ENCODE results near the gene PFKL. TPM values are rescaled to one million over a fixed set of nuclear protein-coding genes. Genes with fewer than 3 reads are reported as not detected.

PFKL gene
- total RNA-seq, 5 donors from 2014 or later (not counting 1 experiment from before 2014, with no cell fraction given), result 125 to 200 (median 162) TPM

GRCh38 chr21:44303490-44303981 lies 3.7 kb downstream of the PFKL start:
- Histone ChIP-seq H3K4me3 (ENCODE audit: control insufficient read depth in 1 of 2, extremely low read depth in 1 of 2, low read length in 1 of 2) (no peak overlapping the region), H3K36me3 (ENCODE audit: control insufficient read depth in 2 of 2, extremely low read depth in 1 of 2, insufficient read depth in 1 of 2, low read length in 1 of 2) (peaks cover 4 to 22% of the 10 kb centered on the region in 2 donors), H3K27me3 (replicated peaks in 1 of 2; ENCODE audit: control insufficient read depth in 2 of 2, extremely low read depth in 1 of 2, insufficient read depth in 2 of 2, low read length in 1 of 2) (no peaks in the 10 kb centered on the region), H3K9me3 (no peaks in the 10 kb centered on the region), H3K27ac (ENCODE audit: low read length) (no peak overlapping the region), H3K4me1 (ENCODE audit: control insufficient read depth in 1 of 2, extremely low read depth in 1 of 2, insufficient read depth in 2 of 2, low read length in 2 of 2) (peaks cover 13 to 55% of the 10 kb centered on the region in 2 experiments)
- no peak for ATAC-seq (replicated peaks in 1 of 4)
- H3K27me3 Mint-ChIP-seq, result no peaks in the 10 kb centered on the region
- whole genome bisulfite sequencing (ENCODE audit: insufficient coverage), result 94% methylated on average over 7 of the region's 12 CpGs
- DNase-seq, result peak in 2 of 35 experiments; percentile 23 to 25
- CTCF ChIA-PET, result interaction anchor here in 1 of 2 donors (0.9 kb wide), 1 partner anchor 220 kb away, joined by 3 read pairs; no protein-coding TSS in a partner anchor
- H3K4me3 Mint-ChIP-seq, result peak overlapping the region; percentile 41 to 83 (median 67)
- no peaks in the 10 kb centered on the region for H3K9me3 Mint-ChIP-seq
- POLR2A ChIA-PET, result no interaction called here
- peaks cover 42 to 61% (median 50%) of the 10 kb centered on the region in 3 donors for H3K4me1 Mint-ChIP-seq
- peak overlapping the region; percentile 89 to 90 for H3K27ac Mint-ChIP-seq
- H3K36me3 Mint-ChIP-seq, result peaks cover 3% of the 10 kb centered on the region

GRCh38 chr21:44304011-44304616 lies 4.3 kb downstream of the PFKL start:
- H3K27me3 ChIP-seq (replicated peaks in 1 of 2; ENCODE audit: control insufficient read depth in 2 of 2, extremely low read depth in 1 of 2, insufficient read depth in 2 of 2, low read length in 1 of 2), result no peaks in the 10 kb centered on the region
- no peaks in the 10 kb centered on the region for H3K9me3 ChIP-seq
- DNase-seq (no peak), ATAC-seq (replicated peaks in 1 of 4) (no peak)
- POLR2A ChIA-PET, result no interaction called here
- no peak overlapping the region for H3K27ac ChIP-seq (ENCODE audit: low read length)
- 95% methylated on average over 14 of the region's 16 CpGs for WGBS (ENCODE audit: insufficient coverage)
- H3K36me3 ChIP-seq (ENCODE audit: control insufficient read depth in 2 of 2, extremely low read depth in 1 of 2, insufficient read depth in 1 of 2, low read length in 1 of 2), result peaks cover 6 to 22% of the 10 kb centered on the region in 2 donors
- Mint-ChIP-seq H3K4me1 (peaks cover 38 to 57% (median 47%) of the 10 kb centered on the region in 3 donors), H3K27me3 (no peaks in the 10 kb centered on the region), H3K36me3 (peaks cover 3% of the 10 kb centered on the region), H3K4me3 (peak overlapping the region in 2 of 3 donors; percentile 41 to 83), H3K9me3 (no peaks in the 10 kb centered on the region), H3K27ac (peak overlapping the region in 1 of 2 donors; percentile 90)
- no peak overlapping the region for H3K4me3 ChIP-seq (ENCODE audit: control insufficient read depth in 1 of 2, extremely low read depth in 1 of 2, low read length in 1 of 2)
- CTCF ChIA-PET, result no interaction called here
- H3K4me1 ChIP-seq (ENCODE audit: control insufficient read depth in 1 of 2, extremely low read depth in 1 of 2, insufficient read depth in 2 of 2, low read length in 2 of 2), result peaks cover 13 to 52% of the 10 kb centered on the region in 2 experiments

GRCh38 chr21:44304877-44305293 lies 5.0 kb downstream of the PFKL start:
- no peaks in the 10 kb centered on the region for H3K27me3 ChIP-seq (replicated peaks in 1 of 2; ENCODE audit: control insufficient read depth in 2 of 2, extremely low read depth in 1 of 2, insufficient read depth in 2 of 2, low read length in 1 of 2)
- peaks cover 8 to 22% of the 10 kb centered on the region in 2 donors for H3K36me3 ChIP-seq (ENCODE audit: control insufficient read depth in 2 of 2, extremely low read depth in 1 of 2, insufficient read depth in 1 of 2, low read length in 1 of 2)
- Mint-ChIP-seq H3K27me3 (no peaks in the 10 kb centered on the region), H3K27ac (peak overlapping the region; percentile 65 to 69), H3K4me3 (peak overlapping the region in 1 of 3 donors; percentile 30), H3K9me3 (no peaks in the 10 kb centered on the region), H3K4me1 (peaks cover 38 to 53% (median 44%) of the 10 kb centered on the region in 3 donors), H3K36me3 (peaks cover 3% of the 10 kb centered on the region)
- no peak overlapping the region for H3K4me3 ChIP-seq (ENCODE audit: control insufficient read depth in 1 of 2, extremely low read depth in 1 of 2, low read length in 1 of 2)
- DNase-seq (peak in 28 of 35 experiments; percentile 24 to 65 (median 36)), ATAC-seq (replicated peaks in 1 of 4) (peak in 1 of 4 experiments; percentile 58)
- ChIA-PET CTCF (interaction anchor here in 1 of 2 donors (0.6 kb wide), 1 partner anchor 29 kb away, joined by 3 read pairs; no protein-coding TSS in a partner anchor), POLR2A (no interaction called here)
- H3K4me1 ChIP-seq (ENCODE audit: control insufficient read depth in 1 of 2, extremely low read depth in 1 of 2, insufficient read depth in 2 of 2, low read length in 2 of 2), result peaks cover 13 to 47% of the 10 kb centered on the region in 2 experiments
- no peak overlapping the region for H3K27ac ChIP-seq (ENCODE audit: low read length)
- no peaks in the 10 kb centered on the region for H3K9me3 ChIP-seq
- WGBS (ENCODE audit: insufficient coverage), result 90% methylated on average over 4 of the region's 8 CpGs

- Mint-ChIP-seq H3K27me3 (no peaks in the 10 kb centered on the region), H3K4me3 (no peak overlapping the region), H3K27ac (no peak overlapping the region), H3K9me3 (no peaks in the 10 kb centered on the region), H3K4me1 (peaks cover 38 to 51% (median 43%) of the 10 kb centered on the region in 3 donors), H3K36me3 (peaks cover 3% of the 10 kb centered on the region)
- H3K9me3 ChIP-seq, result no peaks in the 10 kb centered on the region
- 84% methylated on average over 8 of the region's 9 CpGs for WGBS (ENCODE audit: insufficient coverage)
- DNase-seq (no peak), ATAC-seq (replicated peaks in 1 of 4) (no peak)
- ChIA-PET POLR2A (no interaction called here), CTCF (no interaction called here)
- peaks cover 12 to 44% of the 10 kb centered on the region in 2 experiments for H3K4me1 ChIP-seq (ENCODE audit: control insufficient read depth in 1 of 2, extremely low read depth in 1 of 2, insufficient read depth in 2 of 2, low read length in 2 of 2)
- no peak overlapping the region for H3K4me3 ChIP-seq (ENCODE audit: control insufficient read depth in 1 of 2, extremely low read depth in 1 of 2, low read length in 1 of 2)
- no peak overlapping the region for H3K27ac ChIP-seq (ENCODE audit: low read length)
- no peaks in the 10 kb centered on the region for H3K27me3 ChIP-seq (replicated peaks in 1 of 2; ENCODE audit: control insufficient read depth in 2 of 2, extremely low read depth in 1 of 2, insufficient read depth in 2 of 2, low read length in 1 of 2)
- peaks cover 12 to 29% of the 10 kb centered on the region in 2 donors for H3K36me3 ChIP-seq (ENCODE audit: control insufficient read depth in 2 of 2, extremely low read depth in 1 of 2, insufficient read depth in 1 of 2, low read length in 1 of 2)
Measured at GRCh38 chr21:44305691-44306090, 5.8 kb downstream of the PFKL start.

- Mint-ChIP-seq H3K36me3 (peaks cover 13% of the 10 kb centered on the region), H3K9me3 (no peaks in the 10 kb centered on the region), H3K27me3 (no peaks in the 10 kb centered on the region), H3K4me1 (peaks cover 24 to 37% (median 28%) of the 10 kb centered on the region in 3 donors), H3K4me3 (no peak overlapping the region), H3K27ac (no peak overlapping the region)
- no peak overlapping the region for H3K27ac ChIP-seq (ENCODE audit: low read length)
- ATAC-seq (replicated peaks in 1 of 4), result no peak
- ChIA-PET CTCF (no interaction called here), POLR2A (no interaction called here)
- no peak overlapping the region for H3K4me3 ChIP-seq (ENCODE audit: control insufficient read depth in 1 of 2, extremely low read depth in 1 of 2, low read length in 1 of 2)
- H3K9me3 ChIP-seq, result no peaks in the 10 kb centered on the region
- peaks cover 11 to 30% of the 10 kb centered on the region in 2 experiments for H3K4me1 ChIP-seq (ENCODE audit: control insufficient read depth in 1 of 2, extremely low read depth in 1 of 2, insufficient read depth in 2 of 2, low read length in 2 of 2)
- 95% methylated on average over 11 of the region's 21 CpGs for WGBS (ENCODE audit: insufficient coverage)
- peaks cover 26 to 42% of the 10 kb centered on the region in 2 donors for H3K36me3 ChIP-seq (ENCODE audit: control insufficient read depth in 2 of 2, extremely low read depth in 1 of 2, insufficient read depth in 1 of 2, low read length in 1 of 2)
- DNase-seq, result no peak
- H3K27me3 ChIP-seq (replicated peaks in 1 of 2; ENCODE audit: control insufficient read depth in 2 of 2, extremely low read depth in 1 of 2, insufficient read depth in 2 of 2, low read length in 1 of 2), result no peaks in the 10 kb centered on the region
Measured at GRCh38 chr21:44306936-44307704, 7.3 kb downstream of the PFKL start.
